ENCODE results near the gene EMSY.

Gene EMSY

GRCh38 chr11:76471382-76471781 is 26.6 kb downstream of the EMSY start:
- H3K27ac ChIP-seq: no peak overlapping the region
- TF ChIP-seq CTCF (conservative IDR thresholded peaks at IDR 0.05) (no peak), ZFX (IDR thresholded peaks at IDR 0.05) (no peak)

- TF ChIP-seq CTCF (conservative IDR thresholded peaks at IDR 0.05) (no peak), ZFX (IDR thresholded peaks at IDR 0.05) (no peak)
These were observed 35.4 kb downstream of the EMSY start for GRCh38 chr11:76480241-76480640.

GRCh38 chr11:76491644-76492043 is 46.8 kb downstream of the EMSY start:
- no peak for TF ChIP-seq CTCF (conservative IDR thresholded peaks at IDR 0.05)
- no peak for TF ChIP-seq ZFX (IDR thresholded peaks at IDR 0.05)
- H3K27ac ChIP-seq: no peak overlapping the region

More at GRCh38 chr11:76480241-76480640, 35.4 kb downstream of the EMSY start:
- H3K27ac ChIP-seq: no peak overlapping the region

- H3K27ac ChIP-seq: no peak overlapping the region
- TF ChIP-seq ZFX (IDR thresholded peaks at IDR 0.05): no peak
- no peak for TF ChIP-seq CTCF (conservative IDR thresholded peaks at IDR 0.05)
These were observed 48.2 kb downstream of the EMSY start for GRCh38 chr11:76493040-76493439.

- no peak overlapping the region for H3K27ac ChIP-seq
- TF ChIP-seq CTCF (conservative IDR thresholded peaks at IDR 0.05): no peak
- TF ChIP-seq ZFX (IDR thresholded peaks at IDR 0.05): no peak
These were observed 49.1 kb downstream of the EMSY start for GRCh38 chr11:76493626-76494539.

- TF ChIP-seq CTCF (conservative IDR thresholded peaks at IDR 0.05): no peak
- no peak for TF ChIP-seq ZFX (IDR thresholded peaks at IDR 0.05)
- H3K27ac ChIP-seq: no peak overlapping the region
These were observed 50.2 kb downstream of the EMSY start for GRCh38 chr11:76495019-76495418.

- TF ChIP-seq ZFX (IDR thresholded peaks at IDR 0.05) (no peak), CTCF (conservative IDR thresholded peaks at IDR 0.05) (no peak)
- no peak overlapping the region for H3K27ac ChIP-seq
These were observed 51.4 kb downstream of the EMSY start for GRCh38 chr11:76496174-76496573.
